Natural killer cell (primary cell): ENCODE measurements around the gene MFSD2A. TPM values are rescaled to one million over a fixed set of nuclear protein-coding genes. Genes with fewer than 3 reads are reported as not detected.

Experiments used
- ATAC-seq, 3 donors: fragments of 150-1000 bp in 2 of 3; fragments of 200-7000 bp in 1 of 3; cut with Tn5 transposase; 1 replicate in 1 of 3; 2 replicates in 2 of 3; pipeline ENCODE4 v1.10.0; 2021; ENCODE audit warnings: mild to moderate bottlenecking in 2 of 3, moderate library complexity in 2 of 3
- DNase-seq, 2 donors: peaks; one replicate each; pipeline versions ENCODE4 v3.0.0 to v3.0.0-alpha.2; 2013 to 2021; ENCODE audit warnings: mixed read lengths in 1 of 2
- H3K27ac ChIP-seq: one replicate; pipeline ENCODE4 v1.5.1; 2013; ENCODE audit warnings: mild to moderate bottlenecking, low read length
- H3K27me3 ChIP-seq: one replicate; pipeline ENCODE4 v1.6.1; 2013; ENCODE audit warnings: low read length; ENCODE audit not compliant: control insufficient read depth, insufficient read depth
- H3K36me3 ChIP-seq: one replicate; pipeline ENCODE4 v1.6.1; 2013; ENCODE audit warnings: low read length; ENCODE audit not compliant: control insufficient read depth, insufficient read depth
- H3K4me1 ChIP-seq: one replicate; pipeline ENCODE4 v1.6.1; 2013; ENCODE audit warnings: low read length; ENCODE audit not compliant: control insufficient read depth, insufficient read depth
- H3K4me3 ChIP-seq: one replicate; pipeline ENCODE4 v1.5.1; 2013; ENCODE audit warnings: low read length
- H3K9me3 ChIP-seq: one replicate; pipeline ENCODE4 v1.6.1; 2013; ENCODE audit warnings: low read length; ENCODE audit not compliant: control insufficient read depth, insufficient read depth
- H3K27ac Mint-ChIP-seq, 2 donors: one replicate each; pipeline ENCODE4 v1.8.0; 2022; ENCODE audit warnings: mild to moderate bottlenecking in 2 of 2, mixed read lengths in 2 of 2, moderate library complexity in 1 of 2
- H3K27me3 Mint-ChIP-seq, 2 donors: one replicate each; pipeline ENCODE4 v1.8.0; 2022; ENCODE audit warnings: low read depth in 2 of 2, mixed read lengths in 2 of 2
- H3K36me3 Mint-ChIP-seq: one replicate; pipeline ENCODE4 v1.8.0; 2022; ENCODE audit warnings: mixed read lengths
- H3K4me1 Mint-ChIP-seq, 2 donors: one replicate each; pipeline ENCODE4 v1.8.0; 2022; ENCODE audit warnings: mixed read lengths in 2 of 2
- H3K4me3 Mint-ChIP-seq: one replicate; pipeline ENCODE4 v1.8.0; 2022; ENCODE audit warnings: mild to moderate bottlenecking, moderate library complexity, mixed read lengths
- H3K9me3 Mint-ChIP-seq, 2 donors: one replicate each; pipeline ENCODE4 v1.8.0; 2022; ENCODE audit warnings: mixed read lengths in 2 of 2
- CTCF ChIP-seq: fragments of 200-600 bp; IDR thresholded peaks from one replicate; pipeline ENCODE4 v1.8.0; 2022; ENCODE audit warnings: antibody characterized with exemption
- WGBS: methylation state at CpG from one replicate; pipeline ENCODE4 v1.1.7; 2013; ENCODE audit warnings: missing lambda C conversion rate; ENCODE audit not compliant: insufficient coverage; 5-methylcytosine and 5-hydroxymethylcytosine counted together
- intact Hi-C: fragments of 100-400 bp; cut with micrococcal nuclease; formaldehyde crosslinking; loops from one replicate; pipeline ENCODE4 v1.14.2; 2022
- total RNA-seq, 4 donors: library from RNA; stranded (reverse); fragments of 120-200 nt in 1 of 4; gene quantifications; one replicate each; pipeline versions ENCODE4 v1.2.3 to v1.2.4, GENCODE V29; 2013 to 2022

MFSD2A gene
- total RNA-seq, 3 donors from 2014 or later (not counting 1 experiment from before 2014, with no cell fraction given), result 2.8 to 4.4 (median 3.7) TPM

DNA sequence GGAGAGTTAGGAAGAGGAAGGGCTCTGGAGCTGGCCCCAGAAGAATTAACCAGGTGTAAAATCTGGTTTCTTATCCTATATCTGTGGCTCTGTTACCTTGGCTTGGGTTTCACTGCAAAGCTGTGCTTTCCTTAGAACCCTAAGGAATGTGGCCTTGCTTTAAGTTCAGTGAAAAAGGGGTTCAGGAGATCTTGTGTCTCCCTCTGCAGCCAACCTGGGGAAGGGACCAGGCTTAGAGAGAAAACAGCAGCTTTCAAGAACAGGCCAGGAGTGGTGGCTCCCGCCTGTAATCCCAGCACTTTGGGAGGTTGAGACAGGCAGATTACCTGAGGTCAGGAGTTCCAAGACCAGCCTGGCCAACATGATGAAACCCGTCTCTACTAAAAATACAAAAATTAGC lies 37.1 kb upstream of the MFSD2A start:
- Mint-ChIP-seq H3K4me3 (no peak overlapping the region), H3K36me3 (no peaks in the 10 kb centered on the region), H3K4me1 (no peaks in the 10 kb centered on the region), H3K27ac (no peak overlapping the region), H3K27me3 (peaks cover 0 to 5% of the 10 kb centered on the region in 2 donors), H3K9me3 (no peaks in the 10 kb centered on the region)
- no peaks in the 10 kb centered on the region for H3K36me3 ChIP-seq
- ATAC-seq, result no peak
- no peak for TF ChIP-seq CTCF
- whole genome bisulfite sequencing, result 100% methylated on average over 2 of the region's 2 CpGs
- H3K4me3 ChIP-seq, result no peak overlapping the region
- H3K27ac ChIP-seq, result no peak overlapping the region
- no peaks in the 10 kb centered on the region for H3K9me3 ChIP-seq
- no peaks in the 10 kb centered on the region for H3K4me1 ChIP-seq
- no peaks in the 10 kb centered on the region for H3K27me3 ChIP-seq
- no peak for DNase-seq
- intact Hi-C loops, result loop anchor here (2.0 kb wide), 1 partner anchor 55 kb away; no protein-coding TSS in a partner anchor

- Mint-ChIP-seq H3K4me1 (no peaks in the 10 kb centered on the region), H3K9me3 (no peaks in the 10 kb centered on the region), H3K27ac (no peak overlapping the region), H3K36me3 (no peaks in the 10 kb centered on the region), H3K4me3 (no peak overlapping the region), H3K27me3 (peaks cover 0 to 5% of the 10 kb centered on the region in 2 donors)
- no peaks in the 10 kb centered on the region for H3K27me3 ChIP-seq
- intact Hi-C loops, result loop anchor here (1.0 to 2.0 kb wide), 2 partner anchors 53 to 113 kb away; no protein-coding TSS in a partner anchor
- H3K4me1 ChIP-seq, result no peaks in the 10 kb centered on the region
- peak; percentile 64 to 86 (median 82) for ATAC-seq
- H3K4me3 ChIP-seq, result no peak overlapping the region
- TF ChIP-seq CTCF, result peak; percentile 38
- no peaks in the 10 kb centered on the region for H3K36me3 ChIP-seq
- DNase-seq, result peak in 1 of 2 donors; percentile 83
- H3K27ac ChIP-seq, result no peak overlapping the region
- no peaks in the 10 kb centered on the region for H3K9me3 ChIP-seq
- WGBS, result 26% methylated on average over 3 of the region's 3 CpGs
Observed at GRCh38 chr1:39919545-39919944, 35.4 kb upstream of the MFSD2A start.

- Histone ChIP-seq H3K36me3 (no peaks in the 10 kb centered on the region), H3K4me3 (no peak overlapping the region), H3K9me3 (no peaks in the 10 kb centered on the region), H3K27ac (no peak overlapping the region), H3K4me1 (peaks cover 5% of the 10 kb centered on the region), H3K27me3 (no peaks in the 10 kb centered on the region)
- Mint-ChIP-seq H3K27ac (no peak overlapping the region), H3K27me3 (peaks cover 0 to 5% of the 10 kb centered on the region in 2 donors), H3K4me3 (no peak overlapping the region), H3K4me1 (peaks cover 0 to 9% of the 10 kb centered on the region in 2 donors), H3K36me3 (no peaks in the 10 kb centered on the region), H3K9me3 (no peaks in the 10 kb centered on the region)
- intact Hi-C loops, result no loop called here
- ATAC-seq (no peak), DNase-seq (no peak)
- 81% methylated on average over 25 of the region's 25 CpGs for WGBS
- no peak for TF ChIP-seq CTCF
Observed at GRCh38 chr1:39922251-39922688, 32.7 kb upstream of the MFSD2A start.

GRCh38 chr1:39925721-39926342 lies 29.1 kb upstream of the MFSD2A start:
- no peaks in the 10 kb centered on the region for H3K36me3 Mint-ChIP-seq
- H3K27me3 ChIP-seq, result no peaks in the 10 kb centered on the region
- no peak overlapping the region for H3K4me3 ChIP-seq
- H3K9me3 ChIP-seq, result no peaks in the 10 kb centered on the region
- WGBS, result 85% methylated on average over 2 of the region's 2 CpGs
- H3K4me1 Mint-ChIP-seq, result peaks cover 0 to 9% of the 10 kb centered on the region in 2 donors
- no peak for TF ChIP-seq CTCF
- H3K27ac Mint-ChIP-seq, result no peak overlapping the region
- H3K4me1 ChIP-seq, result peaks cover 5% of the 10 kb centered on the region
- no peak overlapping the region for H3K27ac ChIP-seq
- H3K9me3 Mint-ChIP-seq, result no peaks in the 10 kb centered on the region
- no peak for ATAC-seq
- no peaks in the 10 kb centered on the region for H3K36me3 ChIP-seq
- DNase-seq, result no peak
- intact Hi-C loops, result no loop called here
- H3K4me3 Mint-ChIP-seq, result no peak overlapping the region
- H3K27me3 Mint-ChIP-seq, result peaks cover 0 to 7% of the 10 kb centered on the region in 2 donors
